Sigmoid colon (tissue), 4 donors: ENCODE data around the gene PREB.

Source experiments
- POLR2A ChIP-seq, 2 donors: fragments of 450-650 bp; IDR thresholded peaks; one replicate each; pipeline ENCODE4 v1.6.1; 2016; ENCODE audit warnings: antibody characterized with exemption in 2 of 2, mild to moderate bottlenecking in 2 of 2, moderate library complexity in 2 of 2
- POLR2AphosphoS5 ChIP-seq, 4 donors: sonication (generic); formaldehyde crosslinking; IDR thresholded peaks; one replicate each; pipeline ENCODE4 v1.6.1; 2017; ENCODE audit warnings: antibody characterized with exemption in 4 of 4
- TF ChIP-seq, protein P1 (sequence below), 4 experiments: fragments of 450-650 bp in 3 of 4; fragments of 200-600 bp in 1 of 4; IDR thresholded peaks; one replicate each; pipeline ENCODE4 v1.5.1; 2016 to 2019; ENCODE audit warnings: antibody characterized with exemption in 4 of 4, mild to moderate bottlenecking in 3 of 4, moderate library complexity in 2 of 4

DNA sequence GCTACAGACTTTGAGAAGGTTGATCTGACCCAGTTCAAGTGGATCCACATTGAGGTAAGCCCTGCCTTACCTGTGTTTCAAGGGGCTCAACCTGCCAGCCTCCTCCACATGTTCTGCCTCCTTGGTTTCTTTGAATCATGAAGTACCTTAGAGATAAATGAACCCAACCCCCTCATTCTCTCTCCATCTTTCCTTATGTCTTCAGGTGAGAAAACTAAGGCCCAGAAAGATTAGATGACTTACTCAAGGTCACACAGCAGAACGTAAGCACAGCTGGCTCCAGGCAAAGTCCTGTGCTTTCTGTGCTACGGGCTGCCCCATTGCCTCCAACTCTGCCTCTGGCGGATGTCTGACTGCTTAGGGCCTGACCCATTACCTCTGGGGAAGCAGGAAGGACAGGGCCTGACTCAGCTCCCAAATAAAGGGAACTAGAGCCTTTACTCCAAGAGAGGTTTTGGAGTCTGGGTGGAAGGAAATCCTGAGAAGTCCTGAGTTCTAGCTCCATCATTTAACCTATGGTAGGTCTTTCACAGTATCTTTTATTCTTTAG, 37.6 kb downstream of the PREB start:
- TF ChIP-seq POLR2A (IDR thresholded peaks at IDR 0.05) (no peak), POLR2AphosphoS5 (IDR thresholded peaks at IDR 0.05) (no peak)
- TF ChIP-seq, protein P1, sequence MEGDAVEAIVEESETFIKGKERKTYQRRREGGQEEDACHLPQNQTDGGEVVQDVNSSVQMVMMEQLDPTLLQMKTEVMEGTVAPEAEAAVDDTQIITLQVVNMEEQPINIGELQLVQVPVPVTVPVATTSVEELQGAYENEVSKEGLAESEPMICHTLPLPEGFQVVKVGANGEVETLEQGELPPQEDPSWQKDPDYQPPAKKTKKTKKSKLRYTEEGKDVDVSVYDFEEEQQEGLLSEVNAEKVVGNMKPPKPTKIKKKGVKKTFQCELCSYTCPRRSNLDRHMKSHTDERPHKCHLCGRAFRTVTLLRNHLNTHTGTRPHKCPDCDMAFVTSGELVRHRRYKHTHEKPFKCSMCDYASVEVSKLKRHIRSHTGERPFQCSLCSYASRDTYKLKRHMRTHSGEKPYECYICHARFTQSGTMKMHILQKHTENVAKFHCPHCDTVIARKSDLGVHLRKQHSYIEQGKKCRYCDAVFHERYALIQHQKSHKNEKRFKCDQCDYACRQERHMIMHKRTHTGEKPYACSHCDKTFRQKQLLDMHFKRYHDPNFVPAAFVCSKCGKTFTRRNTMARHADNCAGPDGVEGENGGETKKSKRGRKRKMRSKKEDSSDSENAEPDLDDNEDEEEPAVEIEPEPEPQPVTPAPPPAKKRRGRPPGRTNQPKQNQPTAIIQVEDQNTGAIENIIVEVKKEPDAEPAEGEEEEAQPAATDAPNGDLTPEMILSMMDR (IDR thresholded peaks at IDR 0.05) = no peak
